GM12865 (cell line): ENCODE measurements around the gene LTBP1.
"Not testable (repeated sequence)": the region's sequence is repeated elsewhere in the genome, so short reads cannot be mapped to it uniquely, and the experiment has no call there.

ENCODE experiments used
- DNase-seq: peaks from one replicate; pipeline ENCODE4 v3.0.0; 2010; ENCODE audit warnings: low read depth
- H3K4me3 ChIP-seq: 2 replicates; pipeline ENCODE4 v1.5.1; 2011; ENCODE audit warnings: mild to moderate bottlenecking, low read depth, low read length, control low read depth
- TF ChIP-seq, protein P1 (sequence below): IDR thresholded peaks from 2 replicates; pipeline ENCODE4 v1.5.1; 2011; ENCODE audit warnings: low read length, control low read depth, low read depth, inconsistent platforms; ENCODE audit not compliant: insufficient read depth; ENCODE audit errors: missing control alignments

LTBP1 gene

DNA sequence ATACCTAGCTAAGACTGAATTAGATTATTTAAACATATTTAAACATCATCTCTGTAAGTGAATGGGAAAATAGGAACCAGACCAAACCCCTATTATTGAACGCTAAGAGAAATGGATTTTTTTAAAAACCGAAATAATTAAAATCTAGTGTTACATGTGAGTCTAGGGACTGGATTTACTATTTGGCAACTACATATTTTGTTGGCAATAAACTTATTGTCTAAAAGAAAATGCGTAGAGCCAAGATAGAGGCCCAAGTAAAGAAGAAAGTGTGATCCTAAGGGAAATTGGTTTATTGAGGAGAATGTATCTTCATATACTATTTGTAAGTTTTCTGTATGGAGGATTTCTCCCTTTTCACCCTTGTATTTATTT lies 105.6 kb downstream of the LTBP1 start:
- no peak overlapping the region for H3K4me3 ChIP-seq
- TF ChIP-seq, protein P1, sequence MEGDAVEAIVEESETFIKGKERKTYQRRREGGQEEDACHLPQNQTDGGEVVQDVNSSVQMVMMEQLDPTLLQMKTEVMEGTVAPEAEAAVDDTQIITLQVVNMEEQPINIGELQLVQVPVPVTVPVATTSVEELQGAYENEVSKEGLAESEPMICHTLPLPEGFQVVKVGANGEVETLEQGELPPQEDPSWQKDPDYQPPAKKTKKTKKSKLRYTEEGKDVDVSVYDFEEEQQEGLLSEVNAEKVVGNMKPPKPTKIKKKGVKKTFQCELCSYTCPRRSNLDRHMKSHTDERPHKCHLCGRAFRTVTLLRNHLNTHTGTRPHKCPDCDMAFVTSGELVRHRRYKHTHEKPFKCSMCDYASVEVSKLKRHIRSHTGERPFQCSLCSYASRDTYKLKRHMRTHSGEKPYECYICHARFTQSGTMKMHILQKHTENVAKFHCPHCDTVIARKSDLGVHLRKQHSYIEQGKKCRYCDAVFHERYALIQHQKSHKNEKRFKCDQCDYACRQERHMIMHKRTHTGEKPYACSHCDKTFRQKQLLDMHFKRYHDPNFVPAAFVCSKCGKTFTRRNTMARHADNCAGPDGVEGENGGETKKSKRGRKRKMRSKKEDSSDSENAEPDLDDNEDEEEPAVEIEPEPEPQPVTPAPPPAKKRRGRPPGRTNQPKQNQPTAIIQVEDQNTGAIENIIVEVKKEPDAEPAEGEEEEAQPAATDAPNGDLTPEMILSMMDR, result no peak
- no peak for DNase-seq

DNA sequence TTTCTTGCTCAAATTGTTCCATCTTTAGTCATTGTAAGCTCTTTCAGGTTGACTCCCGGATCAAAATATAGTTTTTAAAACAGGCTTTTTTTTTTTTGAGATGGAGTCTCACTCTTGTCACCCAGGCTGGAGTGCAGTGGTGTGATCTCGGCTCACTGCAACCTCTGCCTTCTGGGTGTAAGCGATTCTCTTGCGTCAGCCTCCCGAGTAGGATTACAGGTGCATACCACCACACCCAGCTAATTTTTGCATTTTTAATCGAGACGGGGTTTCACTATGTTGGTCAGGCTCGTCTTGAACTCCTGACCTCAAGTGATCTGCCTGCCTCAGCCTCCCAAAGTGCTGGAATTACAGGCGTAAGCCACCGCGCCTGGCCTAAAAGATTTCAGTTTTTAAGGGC lies 106.0 kb downstream of the LTBP1 start:
- not testable (repeated sequence) for H3K4me3 ChIP-seq, DNase-seq

DNA sequence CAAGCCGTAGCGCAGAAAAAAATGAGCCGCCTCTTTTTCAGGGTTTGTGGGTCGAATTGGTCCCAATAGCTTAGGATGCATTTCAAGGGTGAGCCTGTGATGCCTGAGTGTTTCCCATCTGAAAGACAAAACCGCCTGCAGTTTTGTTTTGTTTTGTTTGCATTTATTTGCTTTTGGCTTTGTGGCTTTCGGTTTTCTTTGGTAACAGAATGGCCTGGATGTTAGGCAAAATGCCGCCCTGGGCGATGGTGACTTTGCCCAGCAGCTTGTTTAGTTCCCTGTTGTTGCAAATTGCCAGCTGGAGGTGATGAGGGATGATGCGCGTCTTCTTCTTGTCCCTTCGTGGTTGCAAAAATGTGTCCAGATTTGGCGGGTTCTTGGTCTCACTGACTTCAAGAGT lies 109.4 kb downstream of the LTBP1 start:
- no peak overlapping the region for H3K4me3 ChIP-seq
- no peak for DNase-seq
- TF ChIP-seq, protein P1, result no peak

DNA sequence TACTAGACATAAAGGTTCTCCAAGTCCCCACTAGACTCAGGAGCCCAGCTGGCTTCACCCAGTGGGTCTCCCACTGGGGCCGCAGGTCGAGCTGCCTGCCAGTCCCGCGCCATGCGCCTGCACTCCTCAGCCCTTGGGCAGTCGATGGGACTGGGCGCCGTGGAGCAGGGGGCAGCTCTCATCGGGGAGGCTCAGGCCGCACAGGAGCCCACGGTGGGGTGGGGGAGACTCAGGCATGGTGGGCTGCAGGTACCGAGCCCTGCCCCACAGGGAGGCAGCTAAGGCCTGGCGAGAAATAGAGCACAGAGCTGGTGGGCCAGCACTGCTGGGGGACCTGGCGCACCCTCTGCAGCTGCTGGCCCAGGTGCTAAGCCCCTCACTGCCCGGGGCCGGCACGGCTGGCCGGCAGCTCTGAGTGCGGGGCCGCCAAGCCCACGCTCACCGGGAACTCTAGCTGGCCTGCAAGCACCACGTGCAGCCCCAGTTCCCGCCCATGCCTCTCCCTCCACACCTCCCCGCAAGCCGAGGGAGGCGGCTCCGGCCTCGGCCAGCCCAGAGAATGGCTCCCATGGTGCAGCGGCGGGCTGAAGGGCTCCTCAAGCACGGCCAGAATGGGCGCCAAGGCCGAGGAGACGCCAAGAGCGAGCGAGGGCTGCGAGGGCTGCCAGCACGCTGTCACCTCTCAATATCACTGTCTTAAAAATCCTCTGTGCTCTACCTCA lies 110.7 kb downstream of the LTBP1 start:
- not testable (repeated sequence) for DNase-seq, H3K4me3 ChIP-seq

DNA sequence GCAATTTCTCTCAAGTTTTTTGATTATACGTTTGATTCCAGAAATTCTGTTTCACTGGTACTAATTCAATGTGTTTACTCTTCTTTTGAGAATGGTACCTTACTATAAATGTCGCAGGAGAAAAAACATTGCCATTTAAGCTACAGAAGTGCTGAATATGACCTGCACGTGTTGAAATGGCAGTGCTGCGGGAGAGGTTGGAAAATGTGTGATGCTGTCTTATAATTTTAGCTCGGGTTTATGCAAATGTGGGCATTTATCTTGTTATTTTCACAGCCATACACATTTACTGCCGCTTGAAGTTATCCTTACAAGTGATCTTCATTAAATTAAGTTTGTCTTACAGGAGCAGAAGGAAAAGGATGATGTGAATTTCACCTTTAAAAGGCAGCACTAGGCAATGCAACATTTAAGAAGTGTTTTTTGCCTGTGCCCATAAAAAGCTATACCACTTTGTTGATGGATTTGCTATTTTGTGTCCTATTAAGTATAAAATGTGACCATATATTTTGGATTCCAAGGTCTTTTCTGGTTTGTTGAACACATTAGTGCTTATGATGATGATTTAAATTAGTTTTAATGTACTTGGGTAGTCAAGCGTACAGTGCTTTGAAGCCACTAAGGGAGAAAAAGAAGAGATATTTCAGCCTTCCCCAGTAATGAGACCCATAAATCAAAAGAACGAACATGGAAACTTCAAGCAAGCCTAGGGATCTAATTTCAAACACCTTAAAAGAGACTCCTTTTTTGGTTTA lies 112.1 kb downstream of the LTBP1 start:
- DNase-seq, result no peak
- TF ChIP-seq, protein P1, result no peak

DNA sequence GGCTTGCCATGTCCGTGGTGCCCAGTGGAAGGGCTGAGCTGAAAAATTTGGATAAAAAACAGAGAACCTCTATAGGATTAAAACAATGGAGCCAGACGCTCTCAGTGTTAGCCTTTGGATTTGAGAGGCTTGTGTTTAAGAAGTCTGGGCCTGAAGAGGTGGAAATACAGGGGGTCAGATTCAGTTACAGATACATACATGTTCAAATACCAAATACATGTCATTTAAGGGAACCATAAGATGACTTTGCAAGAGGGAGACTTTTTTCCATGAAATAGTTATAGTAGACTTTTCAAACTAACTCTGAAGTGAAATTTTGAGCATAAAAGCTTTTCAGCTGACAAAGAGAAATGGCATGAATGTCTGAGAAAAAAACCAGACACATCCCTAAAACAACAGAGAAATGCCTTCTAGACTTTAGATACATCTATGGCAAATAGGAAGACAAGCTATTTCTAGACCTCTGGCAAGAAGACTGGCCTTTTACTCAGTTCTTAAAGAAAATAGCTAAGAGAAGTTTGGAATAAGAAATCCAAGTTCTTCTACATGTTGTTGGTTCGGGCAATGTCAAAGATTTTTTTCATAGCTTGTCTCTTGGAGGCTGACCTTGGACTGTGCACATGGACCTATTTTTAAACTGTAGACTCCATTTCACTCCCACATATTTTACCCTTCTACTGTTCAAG lies 112.9 kb downstream of the LTBP1 start:
- TF ChIP-seq, protein P1, result no peak
- no peak for DNase-seq
- no peak overlapping the region for H3K4me3 ChIP-seq

More for the DNA sequence above, 112.1 kb downstream of the LTBP1 start:
- no peak overlapping the region for H3K4me3 ChIP-seq

DNA sequence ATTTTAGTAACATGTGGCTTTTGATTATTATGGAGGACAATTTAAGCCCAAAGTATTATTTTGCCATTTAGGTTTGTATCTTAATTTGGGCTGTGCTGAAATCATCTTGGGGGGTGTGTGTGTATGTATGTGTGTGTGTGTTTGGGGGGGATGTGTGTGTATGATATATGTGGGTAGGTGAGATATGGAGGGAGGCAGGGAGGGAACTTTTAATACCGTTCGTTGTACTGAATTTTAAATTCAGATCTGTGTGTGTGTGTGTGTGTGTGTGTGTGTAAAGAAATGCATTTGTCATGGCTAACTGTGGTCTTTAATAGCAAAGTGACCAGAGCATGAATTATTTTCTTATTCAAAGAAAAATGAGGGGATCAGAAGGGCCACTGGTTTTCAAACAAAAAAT lies 113.7 kb downstream of the LTBP1 start:
- TF ChIP-seq, protein P1, result no peak
- no peak for DNase-seq
- H3K4me3 ChIP-seq, result no peak overlapping the region
